GM12878 (cell line): Measurements from ENCODE around the gene RHOG. TPM values are rescaled to one million over a fixed set of nuclear protein-coding genes. Genes with fewer than 3 reads are reported as not detected.

Source experiments
- ATAC-seq: fragments of 200-7000 bp; cut with Tn5 transposase; 3 replicates; pipeline ENCODE4 v1.9.1; 2020; ENCODE audit warnings: mild to moderate bottlenecking, moderate library complexity
- BruUV-seq: library from RNA; stranded (reverse); fragments of 400-500 nt; replicated peaks from 2 replicates; lab custom pipeline; 2021; lab: Mats Ljungman, UMichigan
- CTCF ChIA-PET: fragments of 300-600 bp; sonication (Branson Sonifier 250); formaldehyde crosslinking; extraction: SDS; loops from one replicate; lab custom pipeline; 2021; ENCODE audit warnings: inconsistent platforms; lab: Yijun Ruan, JAX
- POLR2A ChIA-PET: fragments of 350-600 bp; formaldehyde crosslinking; extraction: SDS; loops from one replicate; lab custom pipeline; 2021; ENCODE audit warnings: inconsistent platforms; lab: Charles Lee
- RAD21 ChIA-PET: fragments of 300-600 bp; sonication (Branson Sonifier 250); formaldehyde crosslinking; loops from one replicate; lab custom pipeline; 2023; ENCODE audit warnings: antibody characterized with exemption; ENCODE audit not compliant: unreplicated experiment; lab: Charles Lee
- SMC1A ChIA-PET: fragments of 300-600 bp; sonication (Branson Sonifier 250); formaldehyde crosslinking; loops from one replicate; lab custom pipeline; 2023; ENCODE audit not compliant: unreplicated experiment, uncharacterized antibody; lab: Charles Lee
- DNase-seq: peaks from one replicate; pipeline ENCODE4 v3.0.0-alpha.2; 2011; ENCODE audit warnings: low read depth, low spot score
- FAIRE-seq: peaks from 3 replicates; lab custom pipeline; 2011; peaks lifted over from hg19 to GRCh38; lab: Jason Lieb, UNC
- H2AFZ ChIP-seq: 2 replicates; pipeline ENCODE4 v1.6.0; 2011; ENCODE audit warnings: low read depth, low read length, control low read depth; ENCODE audit not compliant: control insufficient read depth
- H3K27ac ChIP-seq: 2 replicates; pipeline ENCODE4 v1.5.1; 2011; ENCODE audit warnings: control low read depth; ENCODE audit not compliant: control insufficient read depth, insufficient read depth
- H3K27me3 ChIP-seq, 2 experiments: replicated peaks in 1 of 2; 2 replicates each; pipeline versions ENCODE4 v1.6.0 to v1.6.1; 2011; ENCODE audit warnings: low read length in 1 of 2; ENCODE audit not compliant: control insufficient read depth in 2 of 2, insufficient read depth in 2 of 2
- H3K36me3 ChIP-seq, 2 experiments: 2 replicates each; pipeline ENCODE4 v1.5.1; 2011; ENCODE audit warnings: low read length in 1 of 2; ENCODE audit not compliant: control insufficient read depth in 2 of 2, insufficient read depth in 2 of 2
- H3K4me1 ChIP-seq: 2 replicates; pipeline ENCODE4 v1.6.1; 2011; ENCODE audit warnings: mild to moderate bottlenecking, low read length, moderate library complexity, mixed read lengths; ENCODE audit not compliant: control insufficient read depth, insufficient read depth
- H3K4me2 ChIP-seq: 2 replicates; pipeline ENCODE4 v1.6.0; 2011; ENCODE audit warnings: control low read depth; ENCODE audit not compliant: control insufficient read depth, insufficient read depth
- H3K4me3 ChIP-seq: fragments of 200-600 bp; sonication (generic); 2 replicates; pipeline ENCODE4 v1.5.1; 2016
- H3K79me2 ChIP-seq: 2 replicates; pipeline ENCODE4 v1.6.0; 2011; ENCODE audit warnings: low read length; ENCODE audit not compliant: control insufficient read depth, insufficient read depth
- H3K9ac ChIP-seq: 2 replicates; pipeline ENCODE4 v1.8.0; 2011; ENCODE audit warnings: low read length, control low read depth, mixed read lengths; ENCODE audit not compliant: control insufficient read depth, insufficient read depth
- H3K9me3 ChIP-seq: replicated peaks from 3 replicates; pipeline ENCODE4 v1.5.1; 2011; ENCODE audit warnings: mild to moderate bottlenecking, low read length; ENCODE audit not compliant: control insufficient read depth, insufficient read depth
- H4K20me1 ChIP-seq: 2 replicates; pipeline ENCODE4 v1.6.0; 2011; ENCODE audit not compliant: control insufficient read depth, insufficient read depth
- ATF2 ChIP-seq: IDR thresholded peaks from 2 replicates; pipeline ENCODE4 v1.6.1; 2012; ENCODE audit warnings: low read length, inconsistent platforms
- BMI1 ChIP-seq: fragments of 450-650 bp; IDR thresholded peaks from 2 replicates; pipeline ENCODE4 v1.6.1; 2016; ENCODE audit warnings: mild to moderate bottlenecking, moderate library complexity, borderline replicate concordance
- CREM ChIP-seq: IDR thresholded peaks from 2 replicates; pipeline ENCODE4 v1.6.1; 2014; ENCODE audit warnings: antibody characterized with exemption, low read depth
- EGR1 ChIP-seq, 2 experiments: IDR thresholded peaks; 1 replicate in 1 of 2; 2 replicates in 1 of 2; pipeline ENCODE4 v1.6.1; 2011 to 2012; ENCODE audit warnings: low read depth in 2 of 2, low read length in 2 of 2, borderline replicate concordance in 1 of 2, mild to moderate bottlenecking in 1 of 2, moderate library complexity in 1 of 2
- KLF5 ChIP-seq: fragments of 450-650 bp; IDR thresholded peaks from 2 replicates; pipeline ENCODE4 v1.6.1; 2014; ENCODE audit warnings: mild to moderate bottlenecking; ENCODE audit not compliant: partially characterized antibody
- MYB ChIP-seq: fragments of 150-350 bp; IDR thresholded peaks from 2 replicates; pipeline ENCODE4 v1.6.1; 2014; ENCODE audit warnings: mild to moderate bottlenecking, low read depth, low read length, borderline replicate concordance
- SPI1 ChIP-seq: IDR thresholded peaks from 2 replicates; pipeline ENCODE4 v1.6.1; 2011; ENCODE audit warnings: low read depth, mild to moderate bottlenecking, low read length, moderate library complexity, borderline replicate concordance; ENCODE audit not compliant: insufficient read depth
- SUZ12 ChIP-seq: fragments of 200-600 bp; sonication (generic); IDR thresholded peaks from one replicate; pipeline ENCODE4 v1.6.1; 2018; ENCODE audit warnings: antibody characterized with exemption, mild to moderate bottlenecking; ENCODE audit not compliant: unreplicated experiment
- TBL1XR1 ChIP-seq: IDR thresholded peaks from 2 replicates; pipeline ENCODE4 v1.6.1; 2012; ENCODE audit warnings: low read depth, low read length, improper control_type of control experiment
- TCF3 ChIP-seq: IDR thresholded peaks from 2 replicates; pipeline ENCODE4 v1.6.1; 2012; ENCODE audit warnings: low read depth, mild to moderate bottlenecking, low read length, borderline replicate concordance; ENCODE audit not compliant: insufficient read depth
- ZNF384 ChIP-seq: IDR thresholded peaks from 2 replicates; pipeline ENCODE4 v1.6.1; 2012; ENCODE audit warnings: low read depth, mild to moderate bottlenecking, low read length, improper control_type of control experiment, borderline replicate concordance
- WGBS: methylation state at CpG from one replicate; pipeline ENCODE4 v1.1.6; 2016; ENCODE audit warnings: low lambda C conversion rate; ENCODE audit not compliant: insufficient replicate concordance, insufficient coverage; ENCODE audit errors: missing lambda C conversion rate; 5-methylcytosine and 5-hydroxymethylcytosine counted together
- in situ Hi-C: fragments of 300-500 bp; cut with MboI; formaldehyde crosslinking; loops from 9 replicates; pipeline ENCODE4 v1.14.3; 2018; ENCODE audit warnings: mixed read lengths
- intact Hi-C: fragments of 100-400 bp; cut with micrococcal nuclease; formaldehyde crosslinking; loops from one replicate; pipeline ENCODE4 v1.14.2; 2022; ENCODE audit not compliant: unreplicated experiment
- polyA plus RNA-seq, 11 experiments: library from polyadenylated mRNA; depleted of rRNA in 4 of 11; unstranded in 6 of 11; stranded (reverse) in 5 of 11; fragments of >200 nt; fragmentation: Nextera tagmentation in 4 of 11; fragmentation: Illumina TruSeq in 1 of 11; extraction: Ambion mirVana in 4 of 11; extraction: Trizol in 1 of 11; gene quantifications; 1 replicate in 1 of 11; 2 replicates in 10 of 11; pipeline versions ENCODE4 v1.2.1 to v1.2.3, GENCODE V29; 2011 to 2016; ENCODE audit warnings: inconsistent platforms in 2 of 11, missing spikeins in 2 of 11, low read depth in 1 of 11
- total RNA-seq, 4 experiments: library from RNA; depleted of rRNA in 3 of 4; stranded (reverse); fragments of >200 nt in 3 of 4; fragmentation: Illumina TruSeq in 1 of 4; extraction: Trizol in 1 of 4; gene quantifications; 2 replicates each; pipeline versions ENCODE4 v1.2.1 to v1.2.3, GENCODE V29; 2013 to 2021
- TF ChIP-seq, protein P1 (sequence below): IDR thresholded peaks from 2 replicates; pipeline ENCODE4 v1.6.1; 2011; ENCODE audit warnings: borderline replicate concordance, low read depth, mild to moderate bottlenecking, moderate library complexity, low read length; ENCODE audit not compliant: insufficient read depth, poor library complexity, severe bottlenecking

RHOG gene
- total and polyA plus RNA-seq, 10 of the 15 experiments (the other 5 are each of a cell fraction or from before 2014, with no cell fraction given), result 16.0 to 172 (median 94.8) TPM

- BruUV-seq, result TSS peak; percentile 21
These were observed 48.1 kb upstream of the RHOG start for GRCh38 chr11:3888876-3889275.

GRCh38 chr11:3886985-3887384, 46.2 kb upstream of the RHOG start:
- H2AFZ ChIP-seq, result no peak overlapping the region
- in situ Hi-C loops (no loop called here), intact Hi-C loops (no loop called here)
- ChIA-PET SMC1A (interaction anchor here (23.8 kb wide), 1 partner anchor 32 kb away, joined by 633 read pairs; the partner anchor contains the start of gene STIM1), RAD21 (interaction anchor here (0.8 to 4.0 kb wide), 3 partner anchors 11 to 32 kb away, joined by 3 to 40 read pairs (median 4); partner anchors contain the start of gene STIM1), CTCF (interaction anchor here (1.2 to 4.1 kb wide), 3 partner anchors 32 to 61 kb away, joined by 3 to 38 read pairs (median 31); partner anchors contain the start of gene STIM1), POLR2A (interaction anchor here (0.7 to 1.0 kb wide), 2 partner anchors 44 to 81 kb away, joined by 3 to 4 read pairs; no protein-coding TSS in a partner anchor)
- H3K9me3 ChIP-seq, result no peaks in the 10 kb centered on the region; the same call in 2 of the 3 replicates
- TSS peak; percentile 35 for BruUV-seq
- no peaks in the 10 kb centered on the region for H3K27me3 ChIP-seq
- no peak overlapping the region for H3K9ac ChIP-seq
- H3K79me2 ChIP-seq, result peaks cover 65% of the 10 kb centered on the region
- FAIRE-seq (no peak), DNase-seq (no peak), ATAC-seq (no peak)
- H3K27ac ChIP-seq, result no peak overlapping the region
- no peaks in the 10 kb centered on the region for H4K20me1 ChIP-seq
- 0% methylated on average over 1 of the region's 1 CpG for WGBS
- peaks cover 28% of the 10 kb centered on the region for H3K4me1 ChIP-seq
- H3K4me2 ChIP-seq, result no peak overlapping the region
- H3K4me3 ChIP-seq, result no peak overlapping the region
- H3K36me3 ChIP-seq, result peaks cover 0 to 3% of the 10 kb centered on the region in 2 experiments; a peak in 2 of 4 replicates
- no peak for TF ChIP-seq TCF3
- no peak for TF ChIP-seq KLF5
- no peak for TF ChIP-seq TBL1XR1
- TF ChIP-seq, protein P1, sequence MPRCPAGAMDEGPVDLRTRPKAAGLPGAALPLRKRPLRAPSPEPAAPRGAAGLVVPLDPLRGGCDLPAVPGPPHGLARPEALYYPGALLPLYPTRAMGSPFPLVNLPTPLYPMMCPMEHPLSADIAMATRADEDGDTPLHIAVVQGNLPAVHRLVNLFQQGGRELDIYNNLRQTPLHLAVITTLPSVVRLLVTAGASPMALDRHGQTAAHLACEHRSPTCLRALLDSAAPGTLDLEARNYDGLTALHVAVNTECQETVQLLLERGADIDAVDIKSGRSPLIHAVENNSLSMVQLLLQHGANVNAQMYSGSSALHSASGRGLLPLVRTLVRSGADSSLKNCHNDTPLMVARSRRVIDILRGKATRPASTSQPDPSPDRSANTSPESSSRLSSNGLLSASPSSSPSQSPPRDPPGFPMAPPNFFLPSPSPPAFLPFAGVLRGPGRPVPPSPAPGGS, result no peak
- no peak for TF ChIP-seq MYB
- TF ChIP-seq ZNF384, result no peak
- TF ChIP-seq SPI1, result no peak
- TF ChIP-seq BMI1, result no peak
- no peak for TF ChIP-seq EGR1 (IDR thresholded peaks at IDR 0.05; ENCODE audit: borderline replicate concordance in 1 of 2, low read depth in 2 of 2, low read length in 2 of 2)
- TF ChIP-seq ATF2, result no peak

More at GRCh38 chr11:3888876-3889275, 48.1 kb upstream of the RHOG start:
- Histone ChIP-seq H3K9ac (no peak overlapping the region), H3K4me1 (peaks cover 33% of the 10 kb centered on the region), H3K4me2 (no peak overlapping the region), H3K27ac (no peak overlapping the region), H3K36me3 (peaks cover 0 to 3% of the 10 kb centered on the region in 2 experiments; a peak in 2 of 4 replicates), H2AFZ (no peak overlapping the region), H3K4me3 (no peak overlapping the region), H3K9me3 (no peaks in the 10 kb centered on the region; the same call in 2 of the 3 replicates), H3K79me2 (peaks cover 65% of the 10 kb centered on the region), H3K27me3 (no peaks in the 10 kb centered on the region), H4K20me1 (no peaks in the 10 kb centered on the region)
- TF ChIP-seq SUZ12, result no peak
- TF ChIP-seq CREM, result no peak
- DNase-seq, result no peak
- no peak for ATAC-seq
- CTCF ChIA-PET, result interaction anchor here (1.2 to 4.1 kb wide), 8 partner anchors 8 to 42 kb away, joined by 3 to 38 read pairs (median 10); partner anchors contain the start of gene STIM1
- POLR2A ChIA-PET, result interaction anchor here (0.7 to 2.4 kb wide), 9 partner anchors 8 to 169 kb away, joined by 3 to 24 read pairs (median 9); no protein-coding TSS in a partner anchor
- in situ Hi-C loops (no loop called here), intact Hi-C loops (no loop called here)
- RAD21 ChIA-PET, result interaction anchor here (0.6 to 4.0 kb wide), 7 partner anchors 11 to 208 kb away, joined by 3 to 40 read pairs (median 6); partner anchors contain the start of genes RHOG and STIM1
- FAIRE-seq, result no peak
- SMC1A ChIA-PET, result interaction anchor here (1.2 to 5.5 kb wide), 9 partner anchors 8 to 184 kb away, joined by 3 to 43 read pairs (median 14); partner anchors contain the start of gene STIM1
